K562 (cell line): Measurements from ENCODE around the gene NYNRIN. TPM values are rescaled to one million over a fixed set of nuclear protein-coding genes. Genes with fewer than 3 reads are reported as not detected.
A peak's percentile ranks its signal among the peaks of the same experiment; 100 is the strongest.

Experiments used
- ATAC-seq: fragments of 200-7000 bp; cut with Tn5 transposase; 3 replicates; pipeline ENCODE4 v1.9.1; 2020; ENCODE audit warnings: moderate library complexity
- BruUV-seq: library from RNA; stranded (reverse); fragments of 400-500 nt; replicated peaks from 2 replicates; lab custom pipeline; 2021; lab: Mats Ljungman, UMichigan
- CTCF ChIA-PET: fragments of 300-600 bp; formaldehyde crosslinking; extraction: SDS; loops from one replicate; lab custom pipeline; 2021; ENCODE audit warnings: low intra/inter-chr PET ratio; lab: Yijun Ruan, JAX
- POLR2A ChIA-PET: fragments of 300-600, 350-650 bp; sonication (Branson Sonifier 250); formaldehyde crosslinking; extraction: SDS; loops from one replicate; lab custom pipeline; 2021; ENCODE audit warnings: antibody characterized with exemption, inconsistent platforms; lab: Yijun Ruan, JAX
- DNase-seq, 4 experiments: peaks; one replicate each; pipeline versions ENCODE4 v3.0.0 to v3.0.0-alpha.2; 2011 to 2018; ENCODE audit warnings: low spot score in 3 of 4, mixed read lengths in 3 of 4; ENCODE audit errors: extremely low read depth in 1 of 4
- FAIRE-seq: peaks from 2 replicates; lab custom pipeline; 2011; peaks lifted over from hg19 to GRCh38; lab: Jason Lieb, UNC
- H2AFZ ChIP-seq: 2 replicates; pipeline ENCODE4 v1.6.0; 2011; ENCODE audit warnings: low read depth, low read length, control low read depth, inconsistent platforms
- H3K27ac ChIP-seq: fragments of 200-600 bp; 3 replicates; pipeline ENCODE4 v1.8.0; 2011; ENCODE audit warnings: low read depth, mild to moderate bottlenecking, control low read depth, inconsistent platforms, low read length, moderate library complexity, mixed read lengths; ENCODE audit errors: extremely low read depth
- H3K27me3 ChIP-seq, 2 experiments: fragments of 300-600 bp in 1 of 2; 2 replicates in 1 of 2; 3 replicates in 1 of 2; pipeline versions ENCODE4 v1.6.0 to v1.8.0; 2011; ENCODE audit warnings: inconsistent platforms in 2 of 2, low read length in 2 of 2, mild to moderate bottlenecking in 1 of 2, mixed read lengths in 1 of 2, moderate library complexity in 1 of 2; ENCODE audit not compliant: control insufficient read depth in 2 of 2, insufficient read depth in 2 of 2
- H3K36me3 ChIP-seq: fragments of 300-600 bp; 3 replicates; pipeline ENCODE4 v1.8.0; 2011; ENCODE audit warnings: mild to moderate bottlenecking, low read length, inconsistent platforms; ENCODE audit not compliant: control insufficient read depth, insufficient read depth
- H3K4me1 ChIP-seq, 2 experiments: fragments of 200-600 bp in 1 of 2; replicated peaks in 1 of 2; 2 replicates in 1 of 2; 3 replicates in 1 of 2; pipeline versions ENCODE4 v1.5.1 to v1.8.0; 2011; ENCODE audit warnings: inconsistent platforms in 2 of 2, low read length in 2 of 2, mild to moderate bottlenecking in 1 of 2, mixed read lengths in 1 of 2, moderate library complexity in 1 of 2; ENCODE audit not compliant: control insufficient read depth in 2 of 2, insufficient read depth in 2 of 2
- H3K4me2 ChIP-seq: 2 replicates; pipeline ENCODE4 v1.6.1; 2011; ENCODE audit warnings: low read length, control low read depth, inconsistent platforms, mixed read lengths; ENCODE audit not compliant: insufficient read depth
- H3K4me3 ChIP-seq: fragments of 200-600 bp; sonication (generic), shearing (Covaris generic); 2 replicates; pipeline ENCODE4 v1.5.1; 2016; ENCODE audit warnings: control low read depth, inconsistent platforms
- H3K79me2 ChIP-seq: fragments of 200-600 bp; 3 replicates; pipeline ENCODE4 v1.8.0; 2011; ENCODE audit warnings: low read length, inconsistent platforms; ENCODE audit not compliant: control insufficient read depth, insufficient read depth
- H3K9ac ChIP-seq, 2 experiments: 2 replicates each; pipeline versions ENCODE4 v1.6.0 to v1.6.1; 2011; ENCODE audit warnings: low read depth in 2 of 2, low read length in 2 of 2, control low read depth in 1 of 2, inconsistent platforms in 1 of 2, mild to moderate bottlenecking in 1 of 2, mixed read lengths in 1 of 2; ENCODE audit not compliant: insufficient read depth in 1 of 2
- H3K9me1 ChIP-seq: one replicate; pipeline ENCODE4 v1.6.0; 2011; ENCODE audit warnings: inconsistent platforms, mild to moderate bottlenecking, low read length, moderate library complexity; ENCODE audit not compliant: control insufficient read depth, insufficient read depth
- H3K9me3 ChIP-seq: replicated peaks from 2 replicates; pipeline ENCODE4 v1.5.1; 2011; ENCODE audit warnings: low read depth, low read length, inconsistent platforms; ENCODE audit not compliant: control insufficient read depth, insufficient read depth
- H4K20me1 ChIP-seq: replicated peaks from 2 replicates; pipeline ENCODE4 v1.6.1; 2011; ENCODE audit warnings: low read length, inconsistent platforms, mixed read lengths; ENCODE audit not compliant: control insufficient read depth, insufficient read depth
- ERF ChIP-seq: fragments of 450-650 bp; formaldehyde crosslinking; IDR thresholded peaks from 2 replicates; pipeline ENCODE4 v1.4.0; 2020; ENCODE audit warnings: mild to moderate bottlenecking, mixed read lengths
- MEIS2 ChIP-seq: fragments of 450-650 bp; IDR thresholded peaks from 2 replicates; pipeline ENCODE4 v1.6.1; 2014; ENCODE audit warnings: mild to moderate bottlenecking; ENCODE audit not compliant: partially characterized antibody
- PBX2 ChIP-seq, 2 experiments: IDR thresholded peaks in 1 of 2; conservative IDR thresholded peaks in 1 of 2; 2 replicates each; pipeline ENCODE4 v1.6.1; 2016; ENCODE audit warnings: low read depth in 2 of 2, mild to moderate bottlenecking in 1 of 2, missing compliant biosample characterization in 1 of 2, missing genetic modification characterization in 1 of 2, moderate library complexity in 1 of 2
- PKNOX1 ChIP-seq: fragments of 450-650 bp; IDR thresholded peaks from 2 replicates; pipeline ENCODE4 v1.6.1; 2016
- TBP ChIP-seq: optimal IDR thresholded peaks from 2 replicates; pipeline ENCODE3; 2011; ENCODE audit warnings: low read depth, low read length, improper control_type of control experiment
- WGBS: fragments of 100-300 bp; shearing (Covaris generic); methylation state at CpG from one replicate; pipeline ENCODE4 v1.1.6; 2016; ENCODE audit warnings: low coverage, mixed read lengths; ENCODE audit not compliant: insufficient coverage; ENCODE audit errors: missing lambda C conversion rate; 5-methylcytosine and 5-hydroxymethylcytosine counted together
- in situ Hi-C: fragments of 300-500 bp; cut with MboI; formaldehyde crosslinking; loops from 4 replicates; pipeline ENCODE4 v1.15.0; 2018; ENCODE audit warnings: inconsistent platforms, mixed read lengths
- intact Hi-C: fragments of 100-400 bp; cut with micrococcal nuclease; formaldehyde crosslinking; loops from 2 replicates; pipeline ENCODE4 v1.14.2; 2022
- polyA plus RNA-seq, 8 experiments: library from polyadenylated mRNA; depleted of rRNA in 4 of 8; stranded (reverse) in 5 of 8; unstranded in 3 of 8; fragments of >200 nt; fragmentation: Nextera tagmentation in 2 of 8; fragmentation: Illumina TruSeq in 1 of 8; extraction: Ambion mirVana in 2 of 8; extraction: Trizol in 1 of 8; gene quantifications; 2 replicates each; pipeline versions ENCODE4 v1.2.1 to v1.2.3, GENCODE V29; 2011 to 2014; ENCODE audit warnings: inconsistent platforms in 1 of 8, missing spikeins in 1 of 8
- total RNA-seq, 7 experiments: library from RNA; depleted of rRNA in 6 of 7; stranded (reverse); fragments of >200 nt in 6 of 7; fragmentation: Illumina TruSeq in 2 of 7; extraction: Trizol in 2 of 7; gene quantifications; 2 replicates each; pipeline versions ENCODE4 v1.2.1 to v1.2.3, GENCODE V29; 2011 to 2021; ENCODE audit warnings: low replicate concordance in 1 of 7

Gene NYNRIN
- total and polyA plus RNA-seq, 9 of the 15 experiments (the other 6 are each of a cell fraction or from before 2014, with no cell fraction given): 0.04 to 1.2 (median 0.28) TPM

GRCh38 chr14:24385524-24385923, 13.3 kb upstream of the NYNRIN start:
- ChIA-PET CTCF (interaction anchor here (0.7 kb wide), 1 partner anchor 301 kb away, joined by 4 read pairs; no protein-coding TSS in a partner anchor), POLR2A (no interaction called here)
- Histone ChIP-seq H3K9ac (no peak overlapping the region), H3K4me1 (peaks cover 0 to 11% of the 10 kb centered on the region in 2 experiments; a peak in 1 of 5 replicates), H3K4me2 (no peak overlapping the region), H3K4me3 (no peak overlapping the region), H3K9me3 (no peaks in the 10 kb centered on the region), H3K9me1 (no peaks in the 10 kb centered on the region), H3K79me2 (no peaks in the 10 kb centered on the region), H3K27ac (no peak overlapping the region), H3K36me3 (no peaks in the 10 kb centered on the region), H3K27me3 (no peaks in the 10 kb centered on the region), H2AFZ (no peak overlapping the region), H4K20me1 (no peaks in the 10 kb centered on the region)
- intact Hi-C loops (no loop called here), in situ Hi-C loops (no loop called here)
- FAIRE-seq (no peak), DNase-seq (no peak), ATAC-seq (no peak)
- WGBS: 20% methylated on average over 4 of the region's 4 CpGs
- BruUV-seq: no TSS peak
- TF ChIP-seq MEIS2 (peak; percentile 56), ERF (no peak), PBX2 (CRISPR knock-in tag; IDR thresholded peaks at IDR 0.05; ENCODE audit: low read depth) (no peak), PBX2 (tag; conservative IDR thresholded peaks at IDR 0.05; ENCODE audit: low read depth) (peak; percentile 54; the same call in 1 of the 2 replicates), TBP (no peak), PKNOX1 (peak; percentile 49)
- TF ChIP-seq, all 486 proteins: peak for 3
